Fibroblast of mammary gland (primary cell): ENCODE data around the gene ABAT.
"Not testable (repeated sequence)": the region's sequence is repeated elsewhere in the genome, so short reads cannot be mapped to it uniquely, and the experiment has no call there.

Experiments used
- DNase-seq: peaks from one replicate; pipeline ENCODE4 v3.0.0-alpha.2; 2010; ENCODE audit warnings: low read depth
- H3K4me3 ChIP-seq: 2 replicates; pipeline ENCODE4 v1.5.1; 2011; ENCODE audit warnings: low read depth, mild to moderate bottlenecking, low read length, moderate library complexity; ENCODE audit not compliant: control insufficient read depth
- TF ChIP-seq, protein P1 (sequence below): conservative IDR thresholded peaks from 2 replicates; pipeline ENCODE4 v1.5.1; 2011; ENCODE audit warnings: low read depth, low read length, inconsistent platforms; ENCODE audit not compliant: control insufficient read depth, insufficient read depth

Gene ABAT

DNA sequence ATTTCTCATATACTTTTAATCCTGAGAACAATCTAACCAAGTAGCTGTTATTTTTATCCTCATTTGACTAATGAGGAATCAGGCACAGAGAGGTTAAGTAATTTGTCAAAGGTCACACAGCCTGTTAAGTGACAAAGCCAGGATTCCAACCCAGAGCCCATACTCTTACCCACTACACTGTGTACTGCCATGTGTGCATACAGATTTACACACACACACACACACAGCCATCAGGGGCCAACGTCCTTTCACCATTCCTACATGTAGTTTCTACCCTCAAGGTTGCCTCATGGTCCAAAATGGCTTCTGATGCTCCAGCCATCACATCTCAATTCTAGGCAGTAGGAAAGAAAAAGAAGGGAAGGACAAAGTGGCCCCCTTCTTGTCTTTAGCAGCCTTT lies 100.9 kb downstream of the ABAT start:
- TF ChIP-seq, protein P1, sequence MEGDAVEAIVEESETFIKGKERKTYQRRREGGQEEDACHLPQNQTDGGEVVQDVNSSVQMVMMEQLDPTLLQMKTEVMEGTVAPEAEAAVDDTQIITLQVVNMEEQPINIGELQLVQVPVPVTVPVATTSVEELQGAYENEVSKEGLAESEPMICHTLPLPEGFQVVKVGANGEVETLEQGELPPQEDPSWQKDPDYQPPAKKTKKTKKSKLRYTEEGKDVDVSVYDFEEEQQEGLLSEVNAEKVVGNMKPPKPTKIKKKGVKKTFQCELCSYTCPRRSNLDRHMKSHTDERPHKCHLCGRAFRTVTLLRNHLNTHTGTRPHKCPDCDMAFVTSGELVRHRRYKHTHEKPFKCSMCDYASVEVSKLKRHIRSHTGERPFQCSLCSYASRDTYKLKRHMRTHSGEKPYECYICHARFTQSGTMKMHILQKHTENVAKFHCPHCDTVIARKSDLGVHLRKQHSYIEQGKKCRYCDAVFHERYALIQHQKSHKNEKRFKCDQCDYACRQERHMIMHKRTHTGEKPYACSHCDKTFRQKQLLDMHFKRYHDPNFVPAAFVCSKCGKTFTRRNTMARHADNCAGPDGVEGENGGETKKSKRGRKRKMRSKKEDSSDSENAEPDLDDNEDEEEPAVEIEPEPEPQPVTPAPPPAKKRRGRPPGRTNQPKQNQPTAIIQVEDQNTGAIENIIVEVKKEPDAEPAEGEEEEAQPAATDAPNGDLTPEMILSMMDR: no peak
- DNase-seq: no peak
- H3K4me3 ChIP-seq: no peak overlapping the region

DNA sequence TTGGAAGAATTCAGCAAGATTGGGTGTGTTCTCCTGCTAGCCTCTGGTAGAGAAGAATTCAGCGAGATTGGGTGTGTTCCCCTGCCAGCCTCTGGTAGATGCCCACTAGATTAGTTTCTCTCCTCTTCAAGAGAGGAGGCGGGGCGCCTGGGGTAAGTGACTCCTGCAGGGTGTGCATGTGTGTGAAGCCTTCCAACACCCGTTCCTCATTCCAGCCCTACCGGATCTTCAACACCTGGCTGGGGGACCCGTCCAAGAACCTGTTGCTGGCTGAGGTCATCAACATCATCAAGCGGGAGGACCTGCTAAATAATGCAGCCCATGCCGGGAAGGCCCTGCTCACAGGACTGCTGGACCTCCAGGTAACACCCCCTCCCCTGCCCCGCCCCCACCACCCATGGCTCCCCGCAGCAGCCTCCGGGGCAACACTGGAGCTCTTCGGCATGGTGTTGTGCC lies 101.7 kb downstream of the ABAT start:
- no peak overlapping the region for H3K4me3 ChIP-seq
- DNase-seq: no peak
- TF ChIP-seq, protein P1: no peak

DNA sequence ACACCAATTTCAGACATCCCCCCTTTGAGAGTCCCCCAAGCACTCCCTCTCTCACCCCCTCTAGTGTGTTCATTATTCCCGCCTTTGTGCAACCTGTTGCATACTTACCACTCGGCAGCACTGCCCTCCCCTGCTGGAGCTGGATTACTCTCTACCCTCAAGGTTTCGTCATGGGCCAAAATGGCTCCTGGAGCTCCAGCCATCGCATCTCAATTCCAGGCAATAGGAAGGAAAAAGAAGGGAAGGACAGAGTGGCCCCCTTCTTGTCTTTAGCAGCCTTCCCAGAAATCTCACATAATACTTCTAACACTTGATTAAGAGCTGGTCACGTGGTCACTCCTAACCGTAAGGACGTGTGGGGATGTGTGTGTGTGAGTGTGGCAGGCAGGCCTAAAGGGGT lies 102.8 kb downstream of the ABAT start:
- no peak overlapping the region for H3K4me3 ChIP-seq
- no peak for DNase-seq
- TF ChIP-seq, protein P1: no peak

DNA sequence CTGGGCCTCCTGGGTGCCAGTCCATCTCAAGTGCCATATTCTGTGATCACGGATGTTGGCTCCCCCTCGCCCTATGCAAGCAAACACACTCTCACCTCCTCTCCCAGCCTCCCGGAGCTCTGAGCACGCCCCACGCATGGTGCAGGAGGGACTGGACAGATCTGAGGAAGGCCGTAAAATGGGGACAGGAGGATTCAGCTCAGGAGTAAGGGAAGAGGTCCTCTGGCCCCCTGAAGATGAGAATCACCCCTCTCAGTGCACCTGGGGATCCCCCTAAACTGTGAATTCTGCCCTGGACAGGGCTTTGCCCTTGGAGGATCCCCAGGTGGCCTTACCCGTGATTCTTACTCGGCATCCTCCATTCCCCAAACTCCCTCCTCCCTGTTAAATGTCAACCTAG lies 107.4 kb downstream of the ABAT start:
- TF ChIP-seq, protein P1: no peak

DNA sequence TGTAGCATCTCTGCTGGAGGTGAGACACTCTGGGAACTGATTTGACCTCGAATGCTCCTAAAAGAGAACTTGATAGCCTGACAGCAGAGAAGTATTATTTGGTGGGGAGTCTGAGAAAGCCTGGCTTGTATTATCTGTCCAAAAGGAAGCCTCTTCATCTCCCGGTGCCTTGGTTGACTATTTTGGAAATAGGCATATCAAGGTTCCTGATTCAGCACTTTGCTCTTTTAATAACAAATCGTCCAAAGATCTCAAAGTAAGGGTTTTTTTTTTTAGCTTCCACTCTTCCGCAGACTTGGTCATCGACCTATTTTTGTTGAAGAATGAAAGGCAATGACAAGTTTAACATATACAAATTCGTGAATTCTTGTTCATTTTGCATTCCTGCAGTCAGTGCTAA lies 108.3 kb downstream of the ABAT start:
- no peak for DNase-seq
- TF ChIP-seq, protein P1: no peak
- H3K4me3 ChIP-seq: no peak overlapping the region

More for the DNA sequence above, 107.4 kb downstream of the ABAT start:
- no peak overlapping the region for H3K4me3 ChIP-seq
- DNase-seq: no peak

DNA sequence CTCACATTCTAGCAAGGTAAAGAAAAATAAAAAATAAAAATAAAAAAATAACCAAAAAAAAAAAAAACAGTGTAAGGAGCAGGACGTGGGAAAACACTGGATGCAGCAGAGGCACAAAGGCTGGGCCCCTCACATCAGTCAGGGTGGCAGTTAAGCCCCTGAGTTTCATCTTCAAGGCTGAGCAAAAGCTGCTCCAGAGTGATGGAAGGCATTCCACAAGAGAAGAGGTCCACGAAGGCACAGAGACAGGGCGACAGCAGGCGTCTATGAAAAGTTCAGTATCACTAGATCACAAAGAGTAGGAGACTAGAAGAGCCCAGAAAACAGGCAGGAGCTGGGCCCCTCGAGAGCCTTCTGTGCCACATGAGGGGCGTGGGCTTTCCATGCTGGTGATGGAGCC lies 111.0 kb downstream of the ABAT start:
- no peak overlapping the region for H3K4me3 ChIP-seq
- no peak for DNase-seq
- TF ChIP-seq, protein P1: no peak

DNA sequence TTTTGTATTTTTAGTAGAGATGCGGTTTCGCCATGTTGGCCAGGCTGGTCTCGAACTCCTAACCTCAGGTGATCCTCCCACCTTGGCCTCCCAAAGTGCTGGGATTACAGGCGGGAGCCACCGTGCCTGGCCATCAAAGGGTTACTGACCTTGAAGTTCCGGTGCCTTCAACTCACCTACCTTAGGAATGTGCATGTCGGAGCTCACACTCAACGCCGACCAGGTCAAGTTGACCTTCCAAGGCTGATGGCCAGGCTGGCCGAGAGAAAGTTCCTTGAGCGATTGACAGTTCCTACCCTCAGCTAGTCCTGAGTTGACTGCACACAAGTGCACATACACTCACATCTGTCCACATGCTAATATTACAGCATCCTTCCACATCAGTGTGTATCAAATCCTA lies 111.9 kb downstream of the ABAT start:
- DNase-seq, H3K4me3 ChIP-seq: not testable (repeated sequence)
